GM20000 (cell line): Measurements from ENCODE around the gene FKBP5.

ENCODE experiments used
- DNase-seq: peaks from one replicate; pipeline ENCODE4 v3.0.0; 2012; ENCODE audit warnings: low spot score
- TF ChIP-seq, protein P1 (sequence below): IDR thresholded peaks from 2 replicates; pipeline ENCODE4 v1.5.1; 2012; ENCODE audit warnings: mild to moderate bottlenecking, control low read depth; ENCODE audit errors: extremely low read depth, missing control alignments

FKBP5 gene

DNA sequence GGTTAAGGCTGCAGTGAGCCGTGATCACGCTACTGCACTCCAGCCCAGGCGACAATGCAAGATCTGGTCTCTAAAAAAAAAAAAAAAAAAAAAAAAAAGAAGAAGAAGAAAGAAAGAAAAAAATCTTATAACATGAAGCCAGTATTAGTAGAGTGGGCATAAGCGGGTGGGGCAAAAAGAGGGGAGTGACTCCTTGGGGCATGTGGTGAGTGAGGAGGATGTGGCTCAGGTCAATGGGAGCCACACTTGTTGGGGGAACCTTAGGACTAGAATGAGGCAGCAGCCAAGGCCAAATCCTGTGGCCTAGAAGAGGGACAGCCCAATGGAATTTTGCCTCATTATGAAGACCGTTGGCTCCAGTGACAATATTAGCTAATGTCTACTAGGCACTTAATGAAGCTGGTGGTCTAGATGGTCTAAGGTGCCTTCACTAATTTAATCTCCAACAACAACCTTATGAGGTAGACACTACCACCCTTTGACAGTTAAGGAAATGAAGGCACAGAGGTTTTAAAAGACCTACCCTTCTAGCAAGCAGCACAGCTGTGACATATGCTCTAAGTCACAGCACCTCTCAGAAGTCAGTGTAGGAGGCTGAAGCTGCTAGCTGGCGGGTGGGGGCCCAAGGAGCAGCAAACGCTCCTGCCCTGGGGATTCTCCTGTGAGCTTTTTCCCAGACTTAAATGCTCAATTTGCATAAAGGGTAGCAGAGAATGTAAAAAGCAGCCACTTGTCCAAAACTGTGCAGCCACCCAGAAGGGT is 24.5 kb upstream of the FKBP5 start:
- no peak for DNase-seq
- TF ChIP-seq, protein P1, sequence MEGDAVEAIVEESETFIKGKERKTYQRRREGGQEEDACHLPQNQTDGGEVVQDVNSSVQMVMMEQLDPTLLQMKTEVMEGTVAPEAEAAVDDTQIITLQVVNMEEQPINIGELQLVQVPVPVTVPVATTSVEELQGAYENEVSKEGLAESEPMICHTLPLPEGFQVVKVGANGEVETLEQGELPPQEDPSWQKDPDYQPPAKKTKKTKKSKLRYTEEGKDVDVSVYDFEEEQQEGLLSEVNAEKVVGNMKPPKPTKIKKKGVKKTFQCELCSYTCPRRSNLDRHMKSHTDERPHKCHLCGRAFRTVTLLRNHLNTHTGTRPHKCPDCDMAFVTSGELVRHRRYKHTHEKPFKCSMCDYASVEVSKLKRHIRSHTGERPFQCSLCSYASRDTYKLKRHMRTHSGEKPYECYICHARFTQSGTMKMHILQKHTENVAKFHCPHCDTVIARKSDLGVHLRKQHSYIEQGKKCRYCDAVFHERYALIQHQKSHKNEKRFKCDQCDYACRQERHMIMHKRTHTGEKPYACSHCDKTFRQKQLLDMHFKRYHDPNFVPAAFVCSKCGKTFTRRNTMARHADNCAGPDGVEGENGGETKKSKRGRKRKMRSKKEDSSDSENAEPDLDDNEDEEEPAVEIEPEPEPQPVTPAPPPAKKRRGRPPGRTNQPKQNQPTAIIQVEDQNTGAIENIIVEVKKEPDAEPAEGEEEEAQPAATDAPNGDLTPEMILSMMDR = no peak

GRCh38 chr6:35711731-35712130 is 23.0 kb upstream of the FKBP5 start:
- TF ChIP-seq, protein P1 = no peak
- no peak for DNase-seq

DNA sequence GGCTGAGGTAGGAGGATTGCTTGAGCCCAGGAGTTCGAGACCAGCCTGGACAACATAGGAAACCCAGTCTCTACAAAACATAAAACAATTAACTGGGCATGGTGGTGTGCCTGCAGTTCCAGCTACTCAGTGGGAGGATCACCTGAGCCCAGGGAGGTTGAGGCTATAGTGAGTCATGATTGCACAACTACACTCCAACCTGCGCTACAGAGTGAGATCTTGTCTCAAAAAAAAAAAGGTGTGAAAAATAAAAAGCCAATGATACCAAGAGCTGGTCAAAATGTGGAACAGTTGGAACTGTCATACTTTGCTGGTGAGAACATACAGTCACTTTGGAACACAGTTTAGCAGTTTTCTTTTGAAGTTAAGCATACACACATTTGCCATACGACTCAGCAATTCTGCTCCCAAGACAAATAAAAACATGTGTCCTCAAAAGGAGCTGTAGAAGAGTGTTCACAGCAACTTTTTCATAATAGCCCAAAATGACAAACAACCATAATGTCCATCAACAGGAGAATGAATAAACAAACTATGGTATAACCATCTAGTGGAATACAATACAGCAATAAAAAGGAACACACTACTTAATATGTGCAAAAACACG is 21.6 kb upstream of the FKBP5 start:
- TF ChIP-seq, protein P1 = no peak
- no peak for DNase-seq

GRCh38 chr6:35708585-35708984 is 19.9 kb upstream of the FKBP5 start:
- TF ChIP-seq, protein P1 = no peak
- DNase-seq = no peak

DNA sequence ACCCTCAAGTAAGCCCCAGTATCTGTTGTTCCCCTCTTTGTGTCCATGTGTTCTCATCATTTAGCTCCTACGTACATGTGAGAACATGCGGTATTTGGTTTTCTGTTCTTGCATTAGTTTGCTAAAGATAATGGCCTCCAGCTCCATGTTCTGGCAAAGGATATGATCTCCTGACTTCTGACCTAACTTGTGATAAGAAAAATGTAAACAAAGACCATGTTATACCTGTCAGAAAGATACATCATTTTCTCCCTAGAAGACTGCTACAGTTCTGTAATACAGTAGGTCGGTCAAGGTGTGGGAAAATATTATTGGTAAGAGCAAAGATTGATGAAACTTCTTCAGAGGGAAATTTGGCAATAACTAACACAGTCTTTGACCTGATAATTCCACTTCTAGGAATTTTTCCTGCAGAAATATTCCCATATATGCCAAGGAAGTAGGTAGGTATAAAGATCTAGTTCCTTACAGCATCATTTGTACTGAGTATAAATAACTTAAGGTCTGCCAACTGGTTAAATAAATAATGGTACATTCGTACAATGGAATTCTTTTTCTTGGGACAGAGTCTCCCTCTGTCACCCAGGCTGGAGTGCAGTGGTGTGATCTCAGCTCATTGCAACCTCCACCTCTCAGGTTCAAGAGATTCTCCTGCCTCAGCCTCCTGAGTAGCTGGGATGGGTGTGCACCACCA is 19.1 kb upstream of the FKBP5 start:
- TF ChIP-seq, protein P1 = no peak
- no peak for DNase-seq

DNA sequence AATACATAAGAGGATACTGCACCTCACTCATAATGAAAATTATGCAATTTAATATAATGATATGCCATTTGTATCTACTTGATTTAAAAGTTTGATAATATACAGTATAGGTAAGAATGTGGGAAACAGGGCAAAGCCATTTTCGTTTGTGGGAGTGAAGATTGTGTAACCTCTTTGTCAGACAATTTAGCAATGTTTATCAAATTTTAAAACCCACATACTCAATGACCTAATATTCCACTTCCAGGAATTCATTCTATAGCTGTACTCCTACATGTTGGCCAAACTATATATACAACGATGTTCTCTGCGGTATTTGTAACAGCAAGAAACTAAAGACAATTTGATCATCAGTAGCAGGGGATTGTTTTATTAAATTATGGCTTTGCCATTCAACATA is 17.8 kb upstream of the FKBP5 start:
- TF ChIP-seq, protein P1 = no peak
- DNase-seq = no peak

DNA sequence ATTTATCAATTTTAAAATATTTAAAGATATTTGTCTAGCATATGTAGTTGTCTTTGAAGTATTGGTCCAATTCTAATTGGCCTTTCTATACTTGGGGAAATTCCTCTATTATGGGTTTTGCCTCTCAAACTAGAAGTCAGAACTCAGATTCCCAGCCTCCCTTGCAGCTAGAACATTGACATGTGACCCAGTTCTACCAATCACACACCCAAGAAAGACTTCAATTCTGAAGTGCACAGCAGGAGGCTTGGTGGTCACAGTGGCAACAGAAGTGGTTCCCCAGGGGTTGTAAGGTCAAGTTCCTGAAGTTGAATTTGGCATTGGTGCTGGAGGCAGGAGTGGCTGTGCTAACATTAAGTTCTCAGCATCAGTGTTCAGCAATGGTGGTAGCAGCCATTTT is 14.8 kb upstream of the FKBP5 start:
- TF ChIP-seq, protein P1 = no peak
- DNase-seq = no peak
